ENCODE measurements around the gene PDE4A. TPM values are rescaled to one million over a fixed set of nuclear protein-coding genes. Genes with fewer than 3 reads are reported as not detected.

PDE4A gene
- total and polyA plus RNA-seq, 2 experiments from 2014 or later = 2.4 to 15.9 TPM

DNA sequence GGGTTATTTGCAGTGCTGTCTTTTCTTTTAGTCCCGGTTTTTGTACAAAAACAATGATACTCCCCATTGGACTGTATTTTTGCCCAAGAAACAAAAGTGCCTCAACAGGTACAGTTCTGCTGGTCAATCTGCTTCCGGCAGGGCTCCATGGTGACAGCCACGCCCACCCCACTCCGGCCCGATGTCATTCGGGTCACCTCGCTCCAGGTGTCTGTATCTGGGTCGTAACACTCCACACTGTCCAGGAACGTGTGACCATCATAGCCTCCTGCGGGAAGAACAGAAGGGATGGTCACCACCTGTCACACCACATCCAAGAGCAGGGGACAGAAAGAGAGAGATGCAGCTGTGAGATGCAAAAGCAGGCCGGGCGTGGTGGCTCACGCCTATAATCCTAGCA is 66.2 kb downstream of the PDE4A start:
- WGBS, 2 experiments (ENCODE audit: low coverage in 1 of 2, low lambda C conversion rate in 2 of 2, missing lambda C conversion rate in 2 of 2) = 84 to 87% methylated on average over 13 of the region's 13 CpGs
- no peak for DNase-seq
- peaks cover 13% of the 10 kb centered on the region; the same call in 1 of the 2 replicates for H3K36me3 ChIP-seq (ENCODE audit: low read depth)
- peaks cover 4% of the 10 kb centered on the region; the same call in 1 of the 2 replicates for H3F3A ChIP-seq (ENCODE audit: insufficient read depth)
- H3K27ac ChIP-seq = no peak overlapping the region
- H2AFZ ChIP-seq = no peak overlapping the region
- H3K4me2 ChIP-seq (ENCODE audit: unreplicated experiment) = no peak overlapping the region
- H3K4me3 ChIP-seq = no peak overlapping the region
- no peaks in the 10 kb centered on the region for H3K9me2 ChIP-seq (ENCODE audit: insufficient read depth)
- H3K79me2 ChIP-seq (ENCODE audit: insufficient read depth) = peaks cover 16% of the 10 kb centered on the region
- no peaks in the 10 kb centered on the region for H3K9me3 ChIP-seq (ENCODE audit: low read depth)
- no peak overlapping the region for H3K9ac ChIP-seq
- TF ChIP-seq EZH2 (IDR thresholded peaks at IDR 0.05; ENCODE audit: insufficient read depth, poor library complexity, severe bottlenecking) = no peak
- no peak for TF ChIP-seq EZH2phosphoT487 (IDR thresholded peaks at IDR 0.05; ENCODE audit: insufficient read depth, low read depth)
- H3K27me3 ChIP-seq (replicated peaks; ENCODE audit: insufficient read depth) = no peaks in the 10 kb centered on the region
- H3K4me1 ChIP-seq (ENCODE audit: insufficient read depth) = no peaks in the 10 kb centered on the region
- in situ Hi-C loops (cut with MboI) = no loop called here
- H4K20me1 ChIP-seq (ENCODE audit: insufficient read depth) = no peaks in the 10 kb centered on the region

DNA sequence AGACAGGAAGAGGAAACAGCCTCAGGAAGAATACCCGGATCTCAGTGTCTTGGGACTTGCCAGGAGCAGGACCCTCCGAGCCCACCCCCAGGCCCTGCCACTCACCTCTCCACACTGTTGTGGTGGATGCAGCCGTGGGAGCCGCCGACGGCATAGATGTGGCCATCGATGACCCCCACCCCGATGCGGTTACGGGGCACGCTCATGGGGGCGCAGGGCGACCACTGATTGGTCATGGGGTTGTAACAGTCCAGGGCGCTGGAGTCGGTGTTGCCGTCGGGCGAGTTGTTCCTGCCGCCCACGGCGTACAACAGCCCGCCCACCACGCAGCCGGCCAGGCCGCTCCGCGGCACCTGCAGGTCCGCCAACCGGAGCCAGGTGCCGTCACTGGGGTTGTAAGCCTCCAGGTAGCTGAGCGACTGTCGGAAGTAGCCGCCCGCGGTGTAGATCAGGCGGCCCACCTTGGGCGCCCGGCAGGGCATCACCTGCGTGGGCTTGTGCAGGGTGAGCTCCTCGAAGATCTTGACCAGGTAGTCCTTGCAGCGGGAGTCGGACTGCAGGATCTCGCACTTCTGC is 71.2 kb downstream of the PDE4A start:
- Histone ChIP-seq H3K4me2 (ENCODE audit: unreplicated experiment) (no peak overlapping the region), H3K27ac (no peak overlapping the region), H3K79me2 (ENCODE audit: insufficient read depth) (peaks cover 58% of the 10 kb centered on the region), H3K9me3 (ENCODE audit: low read depth) (no peaks in the 10 kb centered on the region), H3F3A (ENCODE audit: insufficient read depth) (no peaks in the 10 kb centered on the region), H3K4me1 (ENCODE audit: insufficient read depth) (no peaks in the 10 kb centered on the region), H3K36me3 (ENCODE audit: low read depth) (peaks cover 11% of the 10 kb centered on the region; the same call in 1 of the 2 replicates), H3K9me2 (ENCODE audit: insufficient read depth) (no peaks in the 10 kb centered on the region), H3K27me3 (replicated peaks; ENCODE audit: insufficient read depth) (no peaks in the 10 kb centered on the region), H3K9ac (no peak overlapping the region), H3K4me3 (no peak overlapping the region), H4K20me1 (ENCODE audit: insufficient read depth) (no peaks in the 10 kb centered on the region), H2AFZ (no peak overlapping the region)
- TF ChIP-seq EZH2phosphoT487 (IDR thresholded peaks at IDR 0.05; ENCODE audit: insufficient read depth, low read depth) = no peak
- no peak for TF ChIP-seq EZH2 (IDR thresholded peaks at IDR 0.05; ENCODE audit: insufficient read depth, poor library complexity, severe bottlenecking)
- no peak for DNase-seq
- 94% methylated on average over 34 to 42 of the region's 43 CpGs for WGBS, 2 experiments (ENCODE audit: low coverage in 1 of 2, low lambda C conversion rate in 2 of 2, missing lambda C conversion rate in 2 of 2)
- in situ Hi-C loops (cut with MboI) = no loop called here

DNA sequence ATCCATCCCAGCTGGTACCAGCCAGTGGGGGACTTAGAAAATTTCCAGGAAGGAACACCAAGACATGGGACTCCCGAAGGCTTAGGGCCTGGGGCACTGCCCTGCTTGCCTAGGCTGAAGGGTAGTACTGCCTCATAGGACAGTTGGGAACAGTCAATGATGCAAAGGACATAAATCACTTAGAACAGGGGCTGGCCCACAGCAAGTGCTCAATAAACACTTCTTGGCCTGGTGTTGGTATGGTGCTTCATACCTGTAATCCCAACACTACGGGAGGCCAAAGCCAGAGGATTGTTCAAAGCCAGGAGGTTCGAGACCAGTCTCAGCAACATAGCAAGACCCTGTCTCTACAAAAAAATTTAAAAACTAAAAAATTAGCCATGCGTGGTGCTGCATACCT is 77.0 kb downstream of the PDE4A start:
- Histone ChIP-seq H3K9me2 (ENCODE audit: insufficient read depth) (no peaks in the 10 kb centered on the region), H3K9ac (no peak overlapping the region), H3F3A (ENCODE audit: insufficient read depth) (no peaks in the 10 kb centered on the region), H3K36me3 (ENCODE audit: low read depth) (peaks cover 9% of the 10 kb centered on the region; the same call in 1 of the 2 replicates), H3K79me2 (ENCODE audit: insufficient read depth) (peaks cover 92% of the 10 kb centered on the region), H2AFZ (no peak overlapping the region), H3K4me2 (ENCODE audit: unreplicated experiment) (no peak overlapping the region), H3K4me1 (ENCODE audit: insufficient read depth) (no peaks in the 10 kb centered on the region), H3K27me3 (replicated peaks; ENCODE audit: insufficient read depth) (no peaks in the 10 kb centered on the region), H3K9me3 (ENCODE audit: low read depth) (no peaks in the 10 kb centered on the region), H3K27ac (no peak overlapping the region), H3K4me3 (no peak overlapping the region), H4K20me1 (ENCODE audit: insufficient read depth) (no peaks in the 10 kb centered on the region)
- 98% methylated on average over 4 of the region's 4 CpGs for WGBS, 2 experiments (ENCODE audit: low coverage in 1 of 2, low lambda C conversion rate in 2 of 2, missing lambda C conversion rate in 2 of 2)
- in situ Hi-C loops (cut with MboI) = no loop called here
- DNase-seq = no peak
- TF ChIP-seq EZH2phosphoT487 (IDR thresholded peaks at IDR 0.05; ENCODE audit: insufficient read depth, low read depth) (no peak), EZH2 (IDR thresholded peaks at IDR 0.05; ENCODE audit: insufficient read depth, poor library complexity, severe bottlenecking) (no peak)

DNA sequence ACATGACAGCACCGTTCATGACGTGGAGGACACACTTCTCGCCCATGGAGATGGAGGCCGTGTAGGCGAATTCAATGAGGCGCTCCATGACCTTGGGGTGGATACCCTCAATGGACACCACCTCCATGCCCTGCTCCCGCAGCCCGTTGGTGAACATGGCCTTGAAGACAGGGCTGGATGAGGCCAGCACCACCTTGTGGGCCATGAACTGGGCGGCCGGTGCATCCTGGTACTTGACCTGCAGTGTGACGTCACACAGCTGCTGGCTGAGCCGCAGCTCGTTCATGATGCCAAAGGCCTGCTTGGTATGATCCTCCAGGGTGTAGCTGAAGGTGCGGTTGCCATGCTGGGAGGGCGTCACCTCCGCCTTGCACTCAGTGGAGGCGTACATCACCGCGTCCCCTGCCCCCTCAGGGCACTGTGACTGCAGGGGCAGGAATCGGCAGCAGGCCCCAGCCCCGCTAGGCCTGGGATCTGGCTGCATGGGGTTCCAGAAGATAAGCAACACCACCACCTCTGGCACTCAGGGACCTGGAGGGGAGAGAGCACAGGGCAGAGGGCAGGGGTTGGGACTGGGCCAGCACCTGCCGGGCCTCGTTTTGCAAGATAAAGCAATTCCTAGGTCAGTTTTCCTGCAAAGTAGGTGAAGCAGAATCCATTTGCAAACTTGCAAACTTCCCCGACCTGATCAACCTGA is 79.4 kb downstream of the PDE4A start:
- no peak for DNase-seq
- Histone ChIP-seq H3K9me2 (ENCODE audit: insufficient read depth) (no peaks in the 10 kb centered on the region), H3K27ac (no peak overlapping the region), H3K79me2 (ENCODE audit: insufficient read depth) (peaks cover 76% of the 10 kb centered on the region), H3K4me2 (ENCODE audit: unreplicated experiment) (no peak overlapping the region), H3F3A (ENCODE audit: insufficient read depth) (no peaks in the 10 kb centered on the region), H3K27me3 (replicated peaks; ENCODE audit: insufficient read depth) (no peaks in the 10 kb centered on the region), H2AFZ (no peak overlapping the region), H3K36me3 (ENCODE audit: low read depth) (peaks cover 9% of the 10 kb centered on the region; the same call in 1 of the 2 replicates), H4K20me1 (ENCODE audit: insufficient read depth) (no peaks in the 10 kb centered on the region), H3K4me3 (no peak overlapping the region), H3K9me3 (ENCODE audit: low read depth) (no peaks in the 10 kb centered on the region), H3K4me1 (ENCODE audit: insufficient read depth) (no peaks in the 10 kb centered on the region), H3K9ac (no peak overlapping the region)
- TF ChIP-seq EZH2 (IDR thresholded peaks at IDR 0.05; ENCODE audit: insufficient read depth, poor library complexity, severe bottlenecking) (no peak), EZH2phosphoT487 (IDR thresholded peaks at IDR 0.05; ENCODE audit: insufficient read depth, low read depth) (no peak)
- WGBS, 2 experiments (ENCODE audit: low coverage in 1 of 2, low lambda C conversion rate in 2 of 2, missing lambda C conversion rate in 2 of 2) = 91 to 94% methylated on average over 21 to 24 of the region's 24 CpGs
- in situ Hi-C loops (cut with MboI) = no loop called here
